DMS 273 (cell line): ENCODE measurements around the gene HECA.
A peak's percentile ranks its signal among the peaks of the same experiment; 100 is the strongest.
"Not testable (repeated sequence)": the region's sequence is repeated elsewhere in the genome, so short reads cannot be mapped to it uniquely, and the experiment has no call there.

Experiments
- DNase-seq: peaks from one replicate; lab custom pipeline; 2025; ENCODE audit not compliant: unreplicated experiment; lab: John Stamatoyannopoulos, UW

HECA gene, protein sequence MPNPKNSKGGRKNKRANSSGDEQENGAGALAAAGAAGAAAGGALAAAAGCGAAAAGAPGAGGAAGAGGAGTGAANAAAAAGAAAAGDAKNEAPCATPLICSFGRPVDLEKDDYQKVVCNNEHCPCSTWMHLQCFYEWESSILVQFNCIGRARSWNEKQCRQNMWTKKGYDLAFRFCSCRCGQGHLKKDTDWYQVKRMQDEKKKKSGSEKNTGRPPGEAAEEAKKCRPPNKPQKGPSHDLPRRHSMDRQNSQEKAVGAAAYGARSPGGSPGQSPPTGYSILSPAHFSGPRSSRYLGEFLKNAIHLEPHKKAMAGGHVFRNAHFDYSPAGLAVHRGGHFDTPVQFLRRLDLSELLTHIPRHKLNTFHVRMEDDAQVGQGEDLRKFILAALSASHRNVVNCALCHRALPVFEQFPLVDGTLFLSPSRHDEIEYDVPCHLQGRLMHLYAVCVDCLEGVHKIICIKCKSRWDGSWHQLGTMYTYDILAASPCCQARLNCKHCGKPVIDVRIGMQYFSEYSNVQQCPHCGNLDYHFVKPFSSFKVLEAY

DNA sequence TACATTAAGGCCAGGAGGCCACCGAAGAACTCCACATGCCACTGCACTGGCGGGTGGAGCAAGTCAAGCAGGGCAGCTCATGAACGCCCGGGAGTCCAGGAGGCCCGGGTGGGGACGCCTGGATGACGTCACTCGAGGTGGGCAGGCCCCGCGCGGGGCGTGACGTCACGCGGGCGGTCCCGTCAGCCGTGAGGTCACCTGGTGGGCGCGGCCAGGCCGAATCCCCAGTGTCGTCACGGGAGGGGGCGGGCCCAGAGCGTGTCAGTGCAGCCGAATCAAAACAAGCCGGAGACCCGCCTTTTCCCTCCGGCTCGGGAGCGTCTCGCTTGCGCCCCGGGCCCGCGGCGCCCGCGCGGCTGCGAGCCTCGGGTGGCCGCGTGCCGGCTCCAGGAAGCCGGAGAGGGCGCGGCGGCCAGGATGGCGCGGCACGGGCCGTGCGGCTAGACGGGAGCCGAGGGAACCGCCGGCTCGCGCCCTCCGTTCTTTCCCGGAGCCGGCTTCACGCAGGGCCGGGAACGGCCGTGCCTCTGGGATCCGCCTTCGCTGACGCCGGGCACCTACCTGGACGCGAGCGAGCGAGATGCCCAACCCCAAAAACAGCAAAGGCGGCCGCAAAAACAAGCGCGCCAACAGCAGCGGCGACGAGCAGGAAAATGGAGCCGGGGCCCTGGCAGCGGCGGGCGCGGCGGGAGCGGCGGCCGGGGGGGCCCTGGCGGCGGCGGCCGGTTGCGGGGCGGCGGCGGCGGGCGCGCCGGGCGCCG lies at the start of gene HECA:
HECA (plus strand) TSS at position 264 of the 761 bp plus-strand sequence; CDS start at position 581, 317 bp downstream.
- DNase-seq: peak; percentile 97

DNA sequence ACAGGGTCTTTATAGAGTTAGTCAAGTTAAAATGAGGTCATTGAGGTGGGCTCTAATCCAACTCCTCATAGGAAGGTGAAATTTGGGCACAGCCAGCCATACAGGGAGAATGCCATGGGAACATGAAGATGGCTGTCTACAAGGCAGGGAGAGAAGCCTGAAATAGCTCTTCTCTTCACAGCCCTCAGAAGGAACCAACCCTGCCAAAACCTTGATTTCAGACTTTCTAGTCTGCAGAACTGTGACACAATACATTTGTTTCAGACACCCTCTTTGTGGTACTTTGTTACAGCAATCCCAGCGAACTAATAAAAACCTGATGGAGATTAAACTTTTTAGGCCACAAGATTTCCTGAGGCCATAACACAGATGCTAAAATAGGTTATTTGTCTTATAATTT lies 43.1 kb upstream of the HECA start:
- DNase-seq: no peak

DNA sequence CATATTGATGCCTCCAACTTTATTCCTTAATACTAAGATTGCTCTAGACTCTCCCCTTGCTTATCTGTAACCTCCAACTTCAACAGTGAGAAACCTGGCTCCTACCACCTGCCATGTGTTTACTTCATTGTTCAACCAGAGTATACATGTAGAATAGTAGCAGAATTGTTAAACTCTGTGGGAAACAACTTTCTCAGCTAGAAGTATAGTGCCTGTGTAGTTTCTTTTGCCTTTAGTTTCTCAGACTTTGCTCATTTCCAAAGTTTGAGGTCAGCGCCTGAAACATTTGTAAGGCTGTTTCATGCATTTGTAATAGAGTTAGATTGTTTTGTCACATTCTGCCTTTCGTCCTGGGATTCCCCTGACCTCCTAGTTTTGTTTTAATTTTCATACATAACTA lies 34.9 kb upstream of the HECA start:
- no peak for DNase-seq

DNA sequence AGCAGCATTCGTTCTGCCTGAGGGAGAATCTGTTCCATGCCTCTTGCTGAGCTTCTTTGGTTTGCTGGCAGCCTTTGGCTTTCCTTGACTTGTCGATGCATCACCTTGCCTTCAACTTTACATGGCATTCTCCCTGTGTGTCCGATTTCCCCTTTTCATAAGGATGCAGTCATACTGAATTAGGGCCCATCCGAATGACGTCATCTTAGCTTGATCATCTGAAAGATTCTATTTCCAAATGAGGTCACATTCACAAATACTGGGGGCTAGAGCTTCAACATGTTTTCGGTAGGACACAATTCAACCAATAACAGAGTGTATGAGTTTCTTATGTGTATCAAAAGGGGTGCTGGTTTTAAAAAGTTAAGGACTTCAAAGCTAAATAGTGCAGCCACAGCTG lies 27.8 kb upstream of the HECA start:
- no peak for DNase-seq

DNA sequence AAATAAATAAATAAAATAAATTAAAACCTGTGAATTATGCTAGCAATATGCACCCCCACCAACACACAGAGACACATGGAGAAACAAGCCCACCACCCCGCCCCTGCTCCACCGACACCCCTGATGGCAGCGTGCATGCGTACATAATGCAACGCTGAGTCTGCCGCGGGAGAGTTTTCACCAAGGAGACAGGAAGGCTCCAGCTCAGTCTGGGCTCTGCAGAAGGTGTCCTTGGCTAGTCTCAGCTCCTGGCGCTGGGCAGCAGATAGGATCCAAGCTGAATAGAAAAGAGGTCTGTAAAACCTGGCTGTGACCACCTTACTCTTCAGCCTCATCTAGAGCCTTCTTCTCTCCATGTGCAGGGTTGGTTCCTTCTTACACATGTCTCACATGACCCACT lies 26.5 kb upstream of the HECA start:
- no peak for DNase-seq

DNA sequence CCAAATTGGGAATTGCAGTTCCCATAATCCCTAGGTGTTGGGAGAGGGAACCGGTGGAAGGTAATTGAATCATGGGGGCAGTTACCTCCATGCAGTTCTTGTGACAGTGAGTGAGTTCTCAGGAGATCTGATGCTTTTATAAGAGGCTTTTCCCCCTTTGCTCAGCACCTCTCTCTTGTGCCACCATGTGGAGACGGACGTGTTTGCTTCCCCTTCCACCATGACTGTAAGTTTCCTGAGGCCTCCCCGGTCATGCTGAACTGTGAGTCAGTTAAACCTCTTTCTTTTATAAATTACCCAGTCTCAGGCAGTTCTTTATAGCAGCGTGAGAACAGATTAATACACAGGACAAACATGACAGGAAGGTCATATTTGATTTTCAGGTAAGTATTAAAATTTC lies 25.3 kb upstream of the HECA start:
- peak; percentile 23 for DNase-seq

DNA sequence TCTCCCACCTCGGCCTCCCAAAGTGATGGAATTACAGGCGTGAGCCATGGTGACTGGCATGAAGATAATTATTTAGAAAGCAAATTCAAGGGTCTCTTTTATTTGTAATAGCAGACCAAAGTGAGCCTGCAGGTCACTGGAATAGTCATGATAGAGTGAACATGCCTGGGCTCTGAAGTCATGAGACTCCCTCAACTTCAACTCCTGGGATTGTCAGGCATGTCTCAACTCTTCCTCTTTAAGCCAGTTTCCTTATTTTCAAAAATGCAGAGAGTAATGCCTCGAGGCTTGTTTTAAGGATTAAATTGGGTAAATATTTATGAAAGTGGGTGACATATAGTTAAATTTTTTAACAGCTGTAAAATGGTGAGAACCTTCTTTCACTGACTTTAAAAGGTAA lies 22.7 kb upstream of the HECA start:
- no peak for DNase-seq

DNA sequence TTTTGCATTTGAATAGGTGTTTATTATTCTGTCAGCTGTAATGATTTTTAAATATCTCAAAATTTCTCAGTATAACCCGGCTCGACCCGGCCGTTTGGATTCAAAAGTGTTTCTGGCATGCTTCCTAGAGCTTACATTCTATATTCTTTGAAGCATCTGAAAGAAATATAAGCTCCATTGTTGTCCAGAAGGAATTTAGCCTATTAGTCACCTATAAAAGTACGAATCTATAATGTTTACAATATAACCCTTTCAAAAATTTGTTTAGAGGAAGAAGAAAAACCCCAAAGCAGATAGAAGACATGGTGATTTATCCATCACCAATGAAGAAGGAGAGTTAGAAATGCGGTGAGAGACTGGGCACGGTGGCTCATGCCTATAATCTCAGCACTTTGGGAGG lies 22.3 kb upstream of the HECA start:
- no peak for DNase-seq

DNA sequence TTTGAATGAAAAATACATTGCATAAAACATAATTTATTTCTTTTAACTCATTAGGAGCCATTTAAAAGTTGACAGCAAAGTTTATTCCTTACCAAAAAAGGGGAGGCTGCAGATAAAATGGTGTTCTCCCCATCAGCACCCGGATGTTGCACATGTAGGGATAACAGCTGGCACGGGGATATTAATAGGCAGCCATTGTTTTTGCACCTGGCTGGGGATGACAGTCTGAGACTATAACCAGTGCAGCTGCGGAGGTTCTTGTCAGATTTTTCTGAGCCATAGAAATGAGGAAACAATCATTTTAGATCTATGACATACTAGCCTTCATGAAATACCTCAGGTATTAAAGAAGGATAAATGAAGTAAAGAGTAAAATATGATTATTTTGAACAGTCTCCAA lies 20.1 kb upstream of the HECA start:
- no peak for DNase-seq

DNA sequence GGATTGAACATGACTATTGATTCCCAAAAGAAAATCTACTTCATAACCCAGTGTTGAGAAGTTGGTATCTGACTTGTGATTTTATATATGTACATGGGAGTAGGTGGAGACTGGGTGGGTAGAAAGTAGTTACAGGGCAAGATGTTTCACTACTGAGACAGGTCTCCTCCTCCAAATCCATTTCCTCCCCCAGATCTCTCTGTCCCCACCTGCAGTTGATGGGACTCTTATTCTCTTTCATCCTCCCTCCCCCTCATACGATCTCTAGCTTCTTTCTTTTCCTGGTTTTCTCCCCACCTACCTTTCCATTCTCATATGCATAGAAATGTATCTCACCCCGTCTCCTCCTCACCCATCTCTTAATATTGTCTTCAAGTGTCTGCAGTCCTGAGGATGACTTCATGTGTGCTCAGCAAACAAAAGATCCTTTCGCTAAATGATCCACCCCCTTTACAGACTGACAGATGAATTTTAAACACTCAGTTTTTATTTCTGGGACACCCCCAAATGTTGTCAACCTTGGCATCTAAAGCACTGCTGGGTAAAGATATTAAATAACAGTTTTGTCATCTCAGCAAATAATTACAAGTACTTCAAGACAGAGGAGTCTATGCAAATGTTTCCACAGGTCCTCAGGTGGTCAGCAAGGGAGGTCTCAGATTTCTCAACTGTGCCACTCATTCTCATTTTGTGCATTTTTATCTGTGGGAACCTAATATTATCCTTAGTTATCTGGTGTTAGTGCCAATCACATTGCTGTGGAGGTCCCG lies 18.7 kb upstream of the HECA start:
- no peak for DNase-seq

DNA sequence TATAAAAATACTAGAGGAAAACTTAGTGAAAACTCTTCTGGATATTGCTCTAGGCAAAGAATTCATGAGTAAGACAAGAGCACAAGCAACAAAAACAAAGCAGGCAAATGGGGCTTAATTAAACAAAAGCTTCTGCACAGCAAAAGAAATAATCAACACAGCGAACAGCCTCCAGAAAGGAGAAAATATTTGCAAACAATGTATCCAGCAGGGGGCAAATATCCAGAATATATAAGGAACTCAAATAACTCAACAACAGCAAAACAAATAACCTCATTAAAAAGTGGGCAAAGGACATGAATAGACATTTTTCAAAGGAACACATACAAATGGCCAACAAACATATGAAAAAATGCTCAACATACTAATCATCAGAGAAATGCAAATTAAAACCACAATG lies 17.1 kb upstream of the HECA start:
- DNase-seq: peak; percentile 21

DNA sequence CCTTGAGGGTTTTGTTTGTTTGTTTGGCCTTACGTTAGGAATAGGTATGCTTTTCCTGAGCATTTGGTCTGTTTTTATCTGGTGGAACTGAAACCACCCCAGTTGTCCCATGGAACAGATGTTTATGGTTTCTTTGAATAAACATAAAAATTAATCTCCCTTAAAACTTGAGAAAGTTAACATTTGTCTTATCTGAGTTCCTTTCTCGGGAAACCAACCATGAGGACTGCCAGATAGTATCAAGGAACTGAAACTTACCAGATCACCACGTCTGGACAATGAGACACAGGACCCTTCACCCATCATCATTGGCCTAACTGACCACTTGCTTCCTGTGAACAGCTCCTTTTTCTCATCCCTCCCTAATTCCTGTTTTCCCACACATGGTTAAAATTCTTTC lies 15.3 kb upstream of the HECA start:
- DNase-seq: no peak

DNA sequence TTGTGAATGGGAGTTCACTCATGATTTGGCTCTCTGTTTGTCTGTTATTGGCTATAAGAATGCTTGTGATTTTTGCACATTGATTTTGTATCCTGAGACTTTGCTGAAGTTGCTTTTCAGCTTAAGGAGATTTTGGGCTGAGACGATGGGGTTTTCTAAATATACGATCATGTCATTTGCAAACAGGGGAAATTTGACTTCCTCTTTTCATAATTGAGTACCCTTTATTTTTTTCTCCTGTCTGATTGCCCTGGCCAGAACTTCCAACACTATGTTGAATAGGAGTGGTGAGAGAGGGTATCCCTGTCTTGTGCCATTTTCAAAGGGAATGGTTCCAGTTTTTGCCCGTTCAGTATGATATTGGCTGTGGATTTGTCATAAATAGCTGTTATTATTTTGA lies 12.1 kb upstream of the HECA start:
- not testable (repeated sequence) for DNase-seq

DNA sequence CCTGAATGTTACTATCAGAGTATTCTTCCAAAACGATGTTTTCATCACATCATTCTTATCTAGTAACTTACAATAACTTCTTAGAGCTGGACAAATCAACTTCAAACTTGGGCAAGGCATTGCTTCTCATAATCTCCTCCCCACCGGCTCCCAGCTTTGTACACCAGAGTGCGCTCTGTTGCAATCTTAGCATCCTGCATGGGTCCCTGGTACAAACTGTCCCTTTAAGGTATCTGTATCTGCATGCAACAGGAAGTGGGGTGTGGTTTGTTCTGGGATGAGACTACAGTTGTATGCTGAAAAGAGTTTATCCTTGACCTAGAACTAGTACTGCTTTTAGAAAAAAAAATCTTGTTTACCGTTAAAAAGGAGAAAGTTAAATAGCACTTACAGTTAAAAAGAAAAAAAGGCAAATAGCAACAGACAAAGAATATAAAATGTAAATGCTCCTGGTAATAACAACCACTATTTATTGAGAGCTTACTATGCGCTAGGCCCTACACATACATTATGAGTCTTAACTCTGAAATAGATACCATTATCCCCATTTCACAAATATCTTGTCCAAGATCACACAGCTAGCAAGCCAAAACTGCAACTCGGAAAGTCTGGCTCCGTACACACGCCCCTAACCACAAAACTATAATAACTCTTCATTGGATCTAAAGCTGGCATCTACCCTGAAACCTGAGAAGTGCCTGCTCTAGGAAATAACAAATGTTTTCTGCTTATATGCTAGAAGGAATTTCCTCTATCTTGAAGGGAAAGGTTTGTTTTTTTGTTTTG lies 9.8 kb upstream of the HECA start:
- peak; percentile 82 for DNase-seq

DNA sequence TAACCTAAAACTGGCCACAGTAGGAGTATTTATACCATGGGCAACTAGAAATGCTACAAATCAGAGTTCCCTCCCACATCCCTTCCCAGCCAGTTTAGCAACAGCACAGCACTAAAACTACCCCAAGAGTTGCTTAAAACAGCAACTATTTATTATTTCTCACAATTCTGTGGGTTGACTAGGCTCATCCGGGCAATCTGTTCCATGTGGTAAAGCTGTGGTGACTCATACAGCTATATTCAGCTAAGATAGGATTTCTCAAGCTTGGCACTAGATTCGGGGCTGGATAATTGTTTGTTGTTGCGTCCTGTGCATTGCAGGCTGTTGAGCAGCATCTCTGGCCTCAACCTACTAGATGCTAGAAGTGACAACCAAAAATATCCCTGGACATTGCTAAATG lies 8.6 kb upstream of the HECA start:
- DNase-seq: peak; percentile 31

DNA sequence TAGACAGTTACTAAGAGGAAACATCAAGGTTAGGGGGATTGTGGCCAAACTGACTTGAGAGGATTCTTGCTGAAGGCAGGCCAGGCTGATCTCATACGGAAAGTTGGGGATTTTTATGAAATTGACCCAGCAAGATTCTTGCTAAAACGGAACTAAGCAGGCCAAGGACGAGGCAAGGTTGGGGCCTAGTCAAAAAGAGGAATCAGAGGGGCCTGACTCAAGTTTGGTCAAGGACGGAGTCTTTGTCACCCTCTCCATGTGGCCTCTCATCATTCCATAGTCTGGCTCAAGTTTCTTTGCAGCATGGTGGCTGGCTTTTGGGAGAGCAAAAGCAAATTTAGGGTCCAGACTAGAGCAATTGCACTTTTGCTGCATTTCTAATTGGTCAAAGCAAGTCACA lies 7.9 kb upstream of the HECA start:
- DNase-seq: no peak

DNA sequence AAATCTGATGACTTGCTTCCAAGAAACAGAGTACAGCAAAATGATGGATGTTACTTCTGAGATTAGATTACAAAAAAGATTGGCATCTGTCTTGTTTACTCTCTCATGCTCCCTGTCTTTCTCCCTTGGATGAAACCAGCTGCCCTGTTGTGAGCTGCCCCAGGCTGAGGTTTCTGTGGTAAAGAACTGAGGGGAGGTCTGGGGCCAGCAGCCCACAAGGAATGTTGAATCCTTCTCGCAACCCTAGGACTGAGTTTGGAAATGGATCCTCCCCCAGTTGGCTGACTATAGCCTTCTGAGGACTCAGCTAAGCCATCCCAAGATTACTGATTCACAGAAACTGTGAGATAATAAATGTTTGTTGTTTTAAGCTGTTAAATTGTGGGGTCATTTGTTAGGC lies 5.6 kb upstream of the HECA start:
- DNase-seq: peak; percentile 46

DNA sequence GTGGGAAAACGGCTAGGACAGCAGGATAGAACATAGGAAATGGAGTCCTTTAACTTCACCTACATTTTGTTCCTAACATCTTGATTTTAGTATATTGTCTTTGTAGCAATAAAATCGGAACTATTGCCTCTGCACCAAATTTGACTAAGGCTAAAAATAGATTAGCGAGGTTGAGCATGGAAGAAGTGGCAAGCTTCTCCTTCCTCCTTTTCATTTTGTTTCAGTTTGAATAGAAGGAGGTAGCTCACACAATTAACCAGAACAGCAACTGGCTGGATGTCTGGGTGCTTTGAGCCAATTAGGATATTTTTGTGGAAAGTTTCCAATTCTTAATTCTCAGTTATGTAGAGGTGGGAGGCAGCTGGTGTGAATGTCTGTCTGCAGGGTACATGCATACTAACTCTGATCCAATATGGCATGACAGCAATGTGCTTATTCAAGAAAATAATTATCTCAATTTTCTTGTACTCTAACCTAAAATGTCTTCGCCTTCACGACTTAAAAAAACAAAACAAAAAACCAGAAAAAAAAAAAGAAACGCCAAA lies 3.1 kb upstream of the HECA start:
- DNase-seq: no peak

DNA sequence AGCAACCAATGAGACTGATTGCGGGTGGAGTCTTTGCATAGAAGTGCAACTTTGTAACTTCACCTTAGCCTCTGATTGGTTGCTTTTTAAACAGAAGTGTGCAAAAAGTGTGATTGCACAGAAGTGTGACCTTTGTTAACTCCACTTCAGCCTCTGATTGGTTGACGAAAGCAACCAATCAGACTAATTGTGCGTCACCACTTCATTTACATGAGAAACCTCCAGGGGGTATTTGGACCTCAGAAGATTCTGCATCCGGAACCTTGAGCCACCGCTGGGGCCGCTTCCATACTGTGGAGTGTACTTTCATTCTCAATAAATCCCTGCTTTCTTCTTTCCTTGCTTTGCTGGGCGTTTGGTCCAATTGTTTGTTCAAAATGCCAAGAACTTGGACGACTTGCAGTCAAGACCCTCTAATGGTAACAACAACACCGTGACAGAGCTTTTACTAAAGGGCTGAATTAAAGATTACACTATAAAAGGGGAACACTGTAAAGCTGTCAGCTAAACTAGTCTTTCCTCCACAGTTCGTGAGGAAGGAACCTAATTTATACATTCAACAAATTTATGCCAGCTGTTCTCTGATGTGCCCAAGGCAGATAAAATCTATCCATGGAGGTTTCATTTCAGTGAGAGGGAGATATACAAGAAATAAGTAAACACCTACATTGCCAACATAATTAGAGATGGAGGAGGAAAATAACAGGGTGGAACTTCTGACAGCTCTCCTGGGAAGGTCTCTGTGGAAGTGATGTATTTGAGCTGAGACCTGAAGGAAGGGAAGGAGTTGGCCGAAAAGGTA lies 1.4 kb upstream of the HECA start:
- DNase-seq: peak; percentile 87

DNA sequence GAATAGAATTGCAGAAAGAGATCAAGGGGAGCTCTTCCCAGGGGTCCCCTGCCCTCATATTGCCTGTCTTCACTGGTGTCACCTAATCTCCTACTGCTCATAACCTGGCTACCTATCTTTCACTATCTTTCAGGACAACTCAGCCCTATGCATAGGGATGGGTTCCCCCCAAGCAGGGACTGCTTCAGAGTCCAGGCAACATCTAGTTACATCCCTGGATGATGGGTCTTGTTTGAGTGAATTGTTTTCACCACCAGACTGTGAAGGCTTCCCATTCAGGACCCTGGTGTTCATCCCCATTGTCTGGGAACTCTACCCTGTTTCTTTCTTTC lies 850 bp upstream of the HECA start:
- DNase-seq: peak; percentile 50
